ENCODE results near the gene PINLYP.
"Not testable (repeated sequence)": the region's sequence is repeated elsewhere in the genome, so short reads cannot be mapped to it uniquely, and the experiment has no call there.

The PINLYP gene

GRCh38 chr19:43582495-43582894 is 6.9 kb downstream of the PINLYP start:
- DNase-seq (ENCODE audit: low read depth): no peak

- no peak for DNase-seq (ENCODE audit: low read depth)
Measured at GRCh38 chr19:43584484-43584883, 8.9 kb downstream of the PINLYP start.

GRCh38 chr19:43586346-43586745 is 10.7 kb downstream of the PINLYP start:
- no peak for DNase-seq (ENCODE audit: low read depth)

- not testable (repeated sequence) for DNase-seq (ENCODE audit: low read depth)
Measured at GRCh38 chr19:43587029-43587428, 11.4 kb downstream of the PINLYP start.

GRCh38 chr19:43589277-43589676 is 13.7 kb downstream of the PINLYP start:
- DNase-seq (ENCODE audit: low read depth): no peak

GRCh38 chr19:43589678-43590077 is 14.1 kb downstream of the PINLYP start:
- DNase-seq (ENCODE audit: low read depth): no peak

GRCh38 chr19:43591904-43592772 is 16.5 kb downstream of the PINLYP start:
- DNase-seq (ENCODE audit: low read depth): no peak

GRCh38 chr19:43592800-43593350 is 17.3 kb downstream of the PINLYP start:
- DNase-seq (ENCODE audit: low read depth): no peak

GRCh38 chr19:43594081-43594697 is 18.6 kb downstream of the PINLYP start:
- DNase-seq (ENCODE audit: low read depth): no peak

- DNase-seq (ENCODE audit: low read depth): no peak
Measured at GRCh38 chr19:43594710-43595604, 19.4 kb downstream of the PINLYP start.

GRCh38 chr19:43595605-43595998 is 20.0 kb downstream of the PINLYP start:
- DNase-seq (ENCODE audit: low read depth): no peak

GRCh38 chr19:43595999-43596841 is 20.6 kb downstream of the PINLYP start, which contains the start of the genes IRGQ and ZNF576:
Gene IRGQ (minus strand): TSS chr19:43596134. CDS start chr19:43595338, 796 bp downstream.
Gene ZNF576 (plus strand): TSS chr19:43596595. CDS start chr19:43597109, 514 bp downstream.
- DNase-seq (ENCODE audit: low read depth): peak; percentile 100

GRCh38 chr19:43596842-43597461 is 21.4 kb downstream of the PINLYP start:
- DNase-seq (ENCODE audit: low read depth): no peak

- DNase-seq (ENCODE audit: low read depth): no peak
Measured at GRCh38 chr19:43597876-43598275, 22.3 kb downstream of the PINLYP start.

GRCh38 chr19:43598445-43599240 is 23.0 kb downstream of the PINLYP start:
- no peak for DNase-seq (ENCODE audit: low read depth)

GRCh38 chr19:43599635-43600295 is 24.2 kb downstream of the PINLYP start:
- no peak for DNase-seq (ENCODE audit: low read depth)

GRCh38 chr19:43600326-43600725 is 24.7 kb downstream of the PINLYP start:
- DNase-seq (ENCODE audit: low read depth): not testable (repeated sequence)

- DNase-seq (ENCODE audit: low read depth): no peak
Measured at GRCh38 chr19:43605875-43606568, 30.4 kb downstream of the PINLYP start.

All from HS-27A (cell line).